ENCODE results near the gene TICAM1.
"Not testable (repeated sequence)": the region's sequence is repeated elsewhere in the genome, so short reads cannot be mapped to it uniquely, and the experiment has no call there.

Gene TICAM1

GRCh38 chr19:4844348-4845179 lies 13.1 kb upstream of the TICAM1 start:
- DNase-seq (ENCODE audit: low spot score) = no peak

GRCh38 chr19:4843647-4843965 lies 12.1 kb upstream of the TICAM1 start:
- DNase-seq (ENCODE audit: low spot score) = no peak

GRCh38 chr19:4839192-4839591 lies 7.7 kb upstream of the TICAM1 start:
- no peak for DNase-seq (ENCODE audit: low spot score)

GRCh38 chr19:4832776-4833175 lies 1.3 kb upstream of the TICAM1 start:
- no peak for DNase-seq (ENCODE audit: low spot score)

GRCh38 chr19:4831979-4832340 lies 448 bp upstream of the TICAM1 start:
- DNase-seq (ENCODE audit: low spot score) = not testable (repeated sequence)

- DNase-seq (ENCODE audit: low spot score) = no peak
Measured at GRCh38 chr19:4830768-4831265, 695 bp downstream of the TICAM1 start.

GRCh38 chr19:4830332-4830731 lies 1.2 kb downstream of the TICAM1 start:
- DNase-seq (ENCODE audit: low spot score) = no peak

GRCh38 chr19:4829001-4829712 lies 2.4 kb downstream of the TICAM1 start:
- no peak for DNase-seq (ENCODE audit: low spot score)

- DNase-seq (ENCODE audit: low spot score) = no peak
Measured at GRCh38 chr19:4823577-4823976, 7.9 kb downstream of the TICAM1 start.

GRCh38 chr19:4822354-4822753 lies 9.2 kb downstream of the TICAM1 start:
- not testable (repeated sequence) for DNase-seq (ENCODE audit: low spot score)

- DNase-seq (ENCODE audit: low spot score) = no peak
Measured at GRCh38 chr19:4821265-4821664, 10.2 kb downstream of the TICAM1 start.

GRCh38 chr19:4817467-4818277 lies 13.8 kb downstream of the TICAM1 start:
- no peak for DNase-seq (ENCODE audit: low spot score)

GRCh38 chr19:4816950-4817278 lies 14.6 kb downstream of the TICAM1 start:
- no peak for DNase-seq (ENCODE audit: low spot score)

GRCh38 chr19:4816202-4816949 lies 15.1 kb downstream of the TICAM1 start:
- no peak for DNase-seq (ENCODE audit: low spot score)

- DNase-seq (ENCODE audit: low spot score) = peak; percentile 78
Measured at GRCh38 chr19:4815426-4816201, 15.9 kb downstream of the TICAM1 start.

GRCh38 chr19:4814625-4815425 lies 16.7 kb downstream of the TICAM1 start:
- no peak for DNase-seq (ENCODE audit: low spot score)

GRCh38 chr19:4811328-4812131 lies 20.0 kb downstream of the TICAM1 start:
- DNase-seq (ENCODE audit: low spot score) = peak; percentile 87

- no peak for DNase-seq (ENCODE audit: low spot score)
Measured at GRCh38 chr19:4807188-4807587, 24.3 kb downstream of the TICAM1 start.

GRCh38 chr19:4806384-4806783 lies 25.1 kb downstream of the TICAM1 start:
- DNase-seq (ENCODE audit: low spot score) = no peak

- DNase-seq (ENCODE audit: low spot score) = not testable (repeated sequence)
Measured at GRCh38 chr19:4805140-4805539, 26.4 kb downstream of the TICAM1 start.
